Esophagus muscularis mucosa (tissue), 3 donors: ENCODE results near the gene CKLF.

Source experiments
- EP300 ChIP-seq: sonication (generic); formaldehyde crosslinking; IDR thresholded peaks from one replicate; pipeline ENCODE4 v1.6.1; 2017; ENCODE audit warnings: antibody characterized with exemption
- TF ChIP-seq, protein P1 (sequence below), 3 experiments: fragments of 200-600 bp in 2 of 3; fragments of 450-650 bp in 1 of 3; sonication (generic) in 2 of 3; IDR thresholded peaks; one replicate each; pipeline ENCODE4 v1.5.1; 2017 to 2019; ENCODE audit warnings: antibody characterized with exemption in 3 of 3, mild to moderate bottlenecking in 2 of 3, moderate library complexity in 1 of 3

DNA sequence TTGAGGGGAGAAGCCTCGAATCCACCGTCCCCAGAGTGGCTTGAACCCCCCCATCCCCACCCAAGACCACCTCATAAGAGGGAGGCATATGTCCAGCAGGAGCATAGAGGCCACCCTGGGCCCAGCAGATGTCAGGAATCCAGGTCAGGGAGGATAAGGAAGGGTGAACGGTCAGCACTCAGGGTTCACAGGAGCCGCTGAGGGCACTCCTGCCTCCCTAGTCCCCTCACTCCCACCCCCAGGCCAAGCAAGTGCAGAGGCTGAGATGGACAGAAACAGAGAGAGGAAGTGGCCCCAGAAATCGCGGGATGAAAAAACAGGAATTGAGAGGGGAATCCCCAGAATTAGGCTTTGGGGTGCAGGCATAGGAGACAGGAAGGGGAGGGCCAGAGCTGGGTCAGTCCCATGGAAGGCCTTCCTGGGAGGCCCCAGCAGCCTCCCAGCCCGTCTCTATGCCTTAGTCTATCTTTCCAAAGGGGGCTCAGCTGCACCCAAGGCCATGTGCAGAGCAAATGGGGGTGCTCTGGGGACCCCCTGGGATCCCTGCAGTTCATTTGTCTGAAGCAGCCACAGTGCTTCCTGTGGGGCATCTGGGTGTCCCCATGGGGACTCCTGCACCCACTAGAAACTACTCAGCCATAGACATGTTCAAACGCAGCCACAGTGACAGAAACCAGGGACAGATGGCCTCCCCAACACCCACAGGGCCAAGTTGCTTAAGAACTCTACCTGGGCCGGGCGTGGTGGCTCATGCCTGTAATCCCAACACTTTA, 53.8 kb downstream of the CKLF start:
- TF ChIP-seq, protein P1, sequence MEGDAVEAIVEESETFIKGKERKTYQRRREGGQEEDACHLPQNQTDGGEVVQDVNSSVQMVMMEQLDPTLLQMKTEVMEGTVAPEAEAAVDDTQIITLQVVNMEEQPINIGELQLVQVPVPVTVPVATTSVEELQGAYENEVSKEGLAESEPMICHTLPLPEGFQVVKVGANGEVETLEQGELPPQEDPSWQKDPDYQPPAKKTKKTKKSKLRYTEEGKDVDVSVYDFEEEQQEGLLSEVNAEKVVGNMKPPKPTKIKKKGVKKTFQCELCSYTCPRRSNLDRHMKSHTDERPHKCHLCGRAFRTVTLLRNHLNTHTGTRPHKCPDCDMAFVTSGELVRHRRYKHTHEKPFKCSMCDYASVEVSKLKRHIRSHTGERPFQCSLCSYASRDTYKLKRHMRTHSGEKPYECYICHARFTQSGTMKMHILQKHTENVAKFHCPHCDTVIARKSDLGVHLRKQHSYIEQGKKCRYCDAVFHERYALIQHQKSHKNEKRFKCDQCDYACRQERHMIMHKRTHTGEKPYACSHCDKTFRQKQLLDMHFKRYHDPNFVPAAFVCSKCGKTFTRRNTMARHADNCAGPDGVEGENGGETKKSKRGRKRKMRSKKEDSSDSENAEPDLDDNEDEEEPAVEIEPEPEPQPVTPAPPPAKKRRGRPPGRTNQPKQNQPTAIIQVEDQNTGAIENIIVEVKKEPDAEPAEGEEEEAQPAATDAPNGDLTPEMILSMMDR (IDR thresholded peaks at IDR 0.05), result no peak
- no peak for TF ChIP-seq EP300
